ENCODE results near the gene HOXC5.

HOXC5 gene

DNA sequence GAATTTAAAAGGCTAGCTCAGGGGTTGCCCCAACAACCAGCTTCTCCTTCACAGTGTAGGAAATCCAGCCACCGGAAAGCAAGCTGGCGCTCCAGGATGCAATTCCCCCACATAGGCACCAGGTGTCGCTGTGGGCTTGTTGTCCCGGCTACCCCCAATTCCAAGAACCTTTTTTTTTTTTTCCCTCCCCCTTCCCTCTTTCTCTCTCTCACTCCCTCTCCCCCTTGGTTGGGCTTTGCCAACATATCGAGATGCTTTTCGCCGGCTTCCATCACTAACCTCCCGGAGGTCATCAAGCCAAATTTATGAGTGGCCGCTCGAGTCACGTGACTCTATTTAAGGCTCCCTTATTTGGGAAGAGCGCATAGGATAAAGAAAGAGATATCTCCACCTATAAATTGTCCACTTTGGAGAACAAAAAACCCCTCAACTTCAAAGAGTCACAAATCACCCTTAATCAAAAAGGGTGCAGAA, at the start of gene HOXC5:
Gene HOXC5, plus strand, starts transcription at position 424 of the 474 bp plus-strand sequence. CDS start 73 bp downstream, outside the sequence.
- no peak for DNase-seq (ENCODE audit: low spot score)

DNA sequence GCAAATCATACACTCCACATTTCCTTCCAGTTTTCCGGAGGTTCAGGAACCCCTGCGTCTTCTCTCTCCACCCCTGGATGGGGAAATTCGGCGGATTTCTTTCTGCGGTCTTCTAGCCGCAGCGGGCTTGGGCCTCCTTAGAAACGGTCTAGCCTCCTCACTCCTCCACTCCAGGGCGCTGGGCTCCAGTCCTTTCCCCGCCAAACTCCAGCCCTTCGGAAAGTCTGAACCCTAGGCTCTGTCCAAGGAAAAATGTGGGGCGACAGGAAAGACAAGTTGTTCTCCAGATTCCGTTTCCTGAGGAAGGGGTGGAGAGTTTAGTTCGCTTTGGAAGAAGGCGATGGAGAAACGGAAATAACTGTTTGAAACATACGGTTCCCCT, 49.3 kb upstream of the HOXC5 start:
- DNase-seq (ENCODE audit: low spot score) = no peak

DNA sequence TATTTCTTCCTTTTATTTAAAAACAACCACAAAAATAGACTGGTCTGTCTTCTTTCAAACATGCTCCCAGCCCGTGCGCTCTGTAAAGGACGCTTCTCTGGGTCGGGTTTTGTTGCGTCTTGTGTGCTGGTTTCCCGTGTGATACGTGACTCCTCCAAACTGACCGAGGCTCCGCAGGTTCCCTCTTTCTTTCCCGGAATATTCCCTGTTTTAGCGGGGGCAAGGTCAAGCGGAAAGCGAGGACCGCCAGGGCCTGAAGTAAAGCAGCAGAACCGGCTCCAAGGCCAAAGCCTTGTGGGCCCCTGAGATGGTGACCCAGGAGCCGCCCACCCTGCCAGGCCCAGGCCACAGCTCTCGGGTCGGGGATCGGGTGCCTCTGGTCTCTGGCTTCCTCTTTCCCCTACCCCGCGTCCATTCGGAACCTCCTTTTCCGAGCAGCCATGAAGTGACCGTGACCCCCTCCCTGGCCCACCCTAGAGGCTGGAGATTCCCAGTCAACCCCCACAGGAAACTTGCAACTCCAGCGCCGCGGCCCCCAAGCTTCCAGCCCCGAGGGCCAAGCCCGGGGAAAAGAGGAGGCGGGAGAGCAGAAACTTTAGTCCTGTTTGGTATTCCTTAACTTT, 48.8 kb upstream of the HOXC5 start:
- DNase-seq (ENCODE audit: low spot score) = no peak

DNA sequence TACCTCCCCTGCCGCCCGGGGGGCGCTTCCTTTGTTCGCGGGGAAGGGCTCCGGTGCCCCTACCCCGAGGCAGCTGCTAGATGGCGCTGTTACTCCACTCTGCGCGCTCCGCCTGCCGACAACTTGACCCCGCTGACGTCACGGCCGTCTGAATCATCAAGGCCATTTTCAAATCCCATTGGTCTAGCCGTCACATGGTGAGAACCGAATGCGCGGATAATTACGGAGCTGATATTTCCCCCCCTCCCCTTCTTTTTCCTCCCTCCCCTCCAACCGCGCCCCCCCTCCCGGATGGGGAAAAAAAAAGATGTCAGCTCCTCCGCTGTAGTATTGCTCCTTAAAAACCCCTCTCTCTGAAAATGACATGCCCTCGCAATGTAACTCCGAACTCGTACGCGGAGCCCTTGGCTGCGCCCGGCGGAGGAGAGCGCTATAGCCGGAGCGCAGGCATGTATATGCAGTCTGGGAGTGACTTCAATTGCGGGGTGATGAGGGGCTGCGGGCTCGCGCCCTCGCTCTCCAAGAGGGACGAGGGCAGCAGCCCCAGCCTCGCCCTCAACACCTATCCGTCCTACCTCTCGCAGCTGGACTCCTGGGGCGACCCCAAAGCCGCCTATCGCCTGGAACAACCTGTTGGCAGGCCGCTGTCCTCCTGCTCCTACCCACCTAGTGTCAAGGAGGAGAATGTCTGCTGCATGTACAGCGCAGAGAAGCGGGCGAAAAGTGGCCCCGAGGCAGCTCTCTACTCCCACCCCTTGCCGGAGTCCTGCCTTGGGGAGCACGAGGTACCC, 47.8 kb upstream of the HOXC5 start, which contains the start of gene HOXC10:
Gene HOXC10, plus strand, starts transcription at position 246 of the 791 bp plus-strand sequence. Its CDS starts 114 bp downstream, at position 360.
- DNase-seq (ENCODE audit: low spot score) = peak; percentile 27

DNA sequence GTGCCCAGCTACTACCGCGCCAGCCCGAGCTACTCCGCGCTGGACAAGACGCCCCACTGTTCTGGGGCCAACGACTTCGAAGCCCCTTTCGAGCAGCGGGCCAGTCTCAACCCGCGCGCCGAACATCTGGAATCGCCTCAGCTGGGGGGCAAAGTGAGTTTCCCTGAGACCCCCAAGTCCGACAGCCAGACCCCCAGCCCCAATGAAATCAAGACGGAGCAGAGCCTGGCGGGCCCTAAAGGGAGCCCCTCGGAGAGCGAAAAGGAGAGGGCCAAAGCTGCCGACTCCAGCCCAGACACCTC, 47.2 kb upstream of the HOXC5 start:
- DNase-seq (ENCODE audit: low spot score) = no peak

DNA sequence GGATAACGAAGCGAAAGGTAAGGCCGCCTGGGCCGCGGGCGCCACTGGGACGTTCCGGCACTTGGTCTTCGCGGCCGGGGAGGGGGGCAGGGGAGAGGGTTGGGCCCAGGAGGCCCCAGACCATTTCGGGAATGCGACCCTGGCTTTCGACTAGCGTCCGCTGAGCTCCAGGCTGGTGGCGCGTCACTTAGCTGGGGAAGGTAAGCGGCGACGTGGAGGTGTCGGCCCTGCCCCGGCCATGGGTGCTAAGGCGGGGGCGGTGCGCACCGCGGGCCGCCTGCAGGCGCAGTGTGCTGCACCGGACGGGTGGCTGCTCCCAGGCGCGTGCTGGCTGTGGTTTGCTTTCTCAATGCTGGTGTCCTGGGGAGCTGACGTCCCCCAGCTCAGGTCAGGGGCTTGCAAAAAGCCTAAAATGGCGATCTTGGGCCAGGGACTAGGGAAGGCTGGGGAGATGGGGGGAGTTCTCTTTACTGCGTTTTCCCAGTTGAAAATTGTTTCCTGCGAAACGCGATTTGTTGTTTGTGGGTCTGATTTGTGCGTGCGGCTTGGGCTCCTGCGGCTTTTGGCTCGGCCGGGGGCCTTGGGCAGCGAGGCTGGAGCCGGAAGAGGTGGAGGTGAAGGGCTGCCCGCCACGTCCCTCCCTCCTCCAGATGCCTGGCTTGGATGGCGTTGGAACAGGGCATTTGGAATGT, 46.7 kb upstream of the HOXC5 start:
- no peak for DNase-seq (ENCODE audit: low spot score)

DNA sequence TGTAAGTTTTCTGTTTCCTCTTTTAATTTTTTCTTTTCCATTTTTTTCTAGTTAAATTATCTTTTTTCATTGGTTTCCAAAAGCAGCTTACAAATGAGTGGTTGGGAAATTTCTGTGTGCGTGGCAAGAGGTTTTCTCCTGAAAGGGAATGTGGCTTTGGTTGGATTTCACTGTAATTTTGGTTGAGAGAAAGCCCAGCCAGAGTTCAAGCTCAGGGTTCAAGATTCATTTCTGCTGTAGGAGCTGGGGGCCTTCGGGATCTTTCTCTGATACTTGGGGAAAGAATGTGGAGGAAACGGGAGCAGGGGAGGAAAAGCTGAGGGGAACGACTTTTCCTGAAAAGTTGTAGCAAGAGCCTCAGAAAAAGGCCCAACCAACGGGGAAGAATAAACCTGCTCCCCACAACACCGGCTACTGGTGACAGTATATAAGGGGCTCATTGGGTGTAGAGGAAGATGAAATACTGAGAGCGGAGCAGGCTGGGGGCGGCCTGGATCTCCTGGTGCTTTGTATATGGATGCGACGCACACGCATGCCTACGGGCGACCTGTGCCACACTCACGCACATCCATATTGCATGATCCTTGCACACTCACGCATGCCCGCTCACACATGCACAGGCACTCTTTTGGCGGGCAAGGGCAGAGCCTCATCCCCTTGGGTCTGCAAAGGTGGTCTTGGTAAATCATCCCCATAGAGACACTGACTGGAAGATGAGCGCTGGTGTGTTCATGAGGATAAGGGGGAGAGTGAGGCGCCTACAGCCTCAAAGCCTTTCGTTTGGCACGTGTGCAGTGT, 46.0 kb upstream of the HOXC5 start:
- no peak for DNase-seq (ENCODE audit: low spot score)

DNA sequence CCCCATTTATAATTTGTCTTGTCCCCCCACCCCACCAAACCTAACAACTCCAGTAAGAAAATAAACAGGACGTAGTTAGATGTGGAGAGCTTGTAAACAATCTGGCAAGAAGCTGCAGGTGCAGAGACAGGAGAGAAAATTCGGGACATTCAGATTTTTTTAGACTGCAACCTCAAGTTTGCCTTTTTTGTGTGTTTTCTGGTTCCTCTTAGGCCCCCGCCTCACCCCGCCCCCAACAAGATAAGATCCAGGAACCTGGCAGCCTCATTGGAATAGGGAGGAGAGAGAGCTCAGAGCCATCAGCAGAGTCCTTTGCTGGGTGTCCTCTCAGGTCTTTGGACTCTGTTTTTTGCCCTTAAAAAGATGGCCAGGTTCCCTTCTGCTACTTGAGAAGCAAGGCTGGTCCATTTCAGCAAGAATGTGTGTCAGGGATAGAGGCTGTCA, 45.0 kb upstream of the HOXC5 start:
- no peak for DNase-seq (ENCODE audit: low spot score)

DNA sequence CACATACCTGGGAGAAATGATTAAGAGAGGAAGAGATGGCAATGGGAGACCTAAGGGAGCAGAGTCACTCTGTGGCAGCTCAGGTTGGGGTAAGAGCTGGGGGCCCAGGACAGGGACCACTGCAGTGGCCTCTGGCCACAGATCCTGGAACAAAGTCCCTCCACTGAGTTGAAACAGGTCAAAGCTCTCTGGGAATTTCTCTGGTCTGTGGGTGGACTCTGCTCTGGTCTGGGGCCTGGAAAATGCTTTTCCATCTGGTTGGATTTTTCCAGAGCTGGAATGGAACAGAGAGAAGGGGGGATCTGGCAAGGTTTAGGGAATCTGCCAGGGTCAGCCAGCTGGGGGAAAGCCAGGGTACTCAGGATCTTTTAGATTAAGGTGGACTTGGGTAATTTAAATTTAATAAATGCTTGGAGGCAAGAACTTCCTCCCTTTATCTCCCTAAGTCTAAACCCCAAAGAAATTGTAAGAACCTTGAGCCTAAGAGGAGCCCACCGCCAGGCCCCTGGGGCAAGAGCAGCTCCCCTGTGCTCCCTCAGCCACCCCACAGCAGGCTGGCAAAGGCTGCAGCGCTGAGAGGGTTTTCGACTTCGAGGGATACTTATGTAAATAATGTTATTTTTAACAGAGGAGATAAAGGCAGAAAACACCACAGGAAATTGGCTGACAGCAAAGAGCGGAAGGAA, 44.2 kb upstream of the HOXC5 start:
- no peak for DNase-seq (ENCODE audit: low spot score)

DNA sequence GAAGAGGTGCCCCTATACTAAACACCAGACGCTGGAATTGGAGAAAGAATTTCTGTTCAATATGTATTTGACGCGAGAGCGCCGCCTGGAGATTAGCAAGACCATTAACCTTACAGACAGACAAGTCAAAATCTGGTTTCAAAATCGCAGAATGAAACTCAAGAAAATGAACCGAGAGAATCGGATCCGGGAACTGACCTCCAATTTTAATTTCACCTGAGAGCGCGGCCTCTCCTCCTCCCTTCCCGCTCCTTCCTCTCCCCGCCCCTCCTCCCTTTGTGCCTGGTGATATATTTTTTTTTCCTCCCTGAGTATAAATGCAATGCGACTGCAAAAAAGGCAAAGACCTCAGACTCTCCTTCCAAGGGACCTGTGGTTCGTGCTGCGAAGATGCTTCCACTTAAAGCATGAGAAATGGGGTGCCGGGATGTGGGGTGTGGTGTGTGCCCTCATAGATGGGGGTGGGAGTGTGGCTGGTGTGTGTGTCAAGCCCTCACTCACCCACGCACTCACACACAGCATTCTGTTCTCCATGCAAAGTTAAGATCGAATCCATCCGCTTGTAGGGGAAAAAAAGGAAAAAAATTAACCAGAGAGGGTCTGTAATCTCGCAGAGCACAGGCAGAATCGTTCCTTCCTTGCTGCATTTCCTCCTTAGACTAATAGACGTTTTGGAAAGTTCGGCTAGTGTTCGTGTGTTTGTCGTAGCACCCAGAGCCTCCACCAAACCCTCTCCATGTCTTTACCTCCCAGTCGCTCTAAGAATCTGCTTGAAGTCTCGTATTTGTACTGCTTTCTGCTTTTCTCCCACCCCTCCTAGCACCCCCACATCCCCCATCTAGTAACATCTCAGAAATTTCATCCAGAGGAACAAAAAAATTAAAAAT, 43.4 kb upstream of the HOXC5 start:
- peak; percentile 35 for DNase-seq (ENCODE audit: low spot score)

DNA sequence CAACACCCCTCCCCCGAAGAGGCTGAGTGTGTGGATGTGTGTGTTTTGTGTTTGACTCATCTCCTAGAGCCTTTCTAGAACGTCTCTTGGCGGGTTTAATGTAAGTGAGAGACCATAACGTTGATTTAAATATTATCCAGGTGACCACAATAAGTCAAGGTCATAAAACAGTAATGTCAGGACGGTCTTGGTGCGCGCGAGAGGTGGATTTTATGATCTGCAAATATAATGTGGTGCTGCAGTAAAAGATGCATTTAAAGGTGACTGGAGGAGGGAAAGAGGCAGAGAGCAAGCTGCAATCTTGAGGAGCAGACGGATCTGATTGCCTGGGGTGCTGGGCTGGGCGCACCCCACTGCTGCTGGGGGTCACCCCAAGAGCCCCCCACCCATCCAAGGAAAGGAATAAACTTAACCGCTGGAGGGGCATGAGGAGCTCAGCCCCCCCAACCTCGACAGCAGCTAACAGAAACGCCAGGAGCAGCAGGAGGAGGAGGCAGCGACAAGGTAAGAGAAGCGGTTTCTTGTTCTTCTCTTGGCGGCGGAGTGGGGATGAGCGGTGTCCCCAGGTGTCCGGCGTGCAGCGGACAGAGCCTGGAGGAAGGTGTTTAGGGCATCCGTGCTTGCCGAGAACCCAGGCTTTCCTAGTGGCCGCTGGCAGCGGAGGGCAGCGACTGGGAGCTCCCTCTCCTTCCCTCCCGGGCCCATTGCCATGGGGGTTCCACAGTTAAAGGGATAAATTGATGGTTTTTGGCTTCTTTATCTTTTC, 42.4 kb upstream of the HOXC5 start:
- DNase-seq (ENCODE audit: low spot score) = no peak

DNA sequence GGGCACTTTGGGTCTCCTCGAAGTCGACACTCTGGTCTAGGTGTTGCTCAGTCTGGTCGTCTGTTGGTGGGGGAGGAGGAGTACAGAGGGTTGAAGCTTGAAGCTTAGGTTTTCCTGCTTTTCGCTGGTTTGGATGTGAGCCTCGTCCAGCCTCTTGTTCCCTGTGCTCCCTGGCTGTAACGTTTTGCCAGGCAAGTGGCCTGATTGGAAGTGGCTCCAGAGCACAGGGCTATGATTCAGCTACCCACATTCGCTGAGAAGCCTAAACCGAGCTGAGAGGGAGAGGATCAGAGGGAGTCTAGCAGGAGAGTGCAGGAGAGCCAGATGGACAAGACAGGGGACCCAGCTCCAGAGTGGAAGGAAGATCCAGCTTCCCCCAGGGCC, 41.8 kb upstream of the HOXC5 start:
- no peak for DNase-seq (ENCODE audit: low spot score)

DNA sequence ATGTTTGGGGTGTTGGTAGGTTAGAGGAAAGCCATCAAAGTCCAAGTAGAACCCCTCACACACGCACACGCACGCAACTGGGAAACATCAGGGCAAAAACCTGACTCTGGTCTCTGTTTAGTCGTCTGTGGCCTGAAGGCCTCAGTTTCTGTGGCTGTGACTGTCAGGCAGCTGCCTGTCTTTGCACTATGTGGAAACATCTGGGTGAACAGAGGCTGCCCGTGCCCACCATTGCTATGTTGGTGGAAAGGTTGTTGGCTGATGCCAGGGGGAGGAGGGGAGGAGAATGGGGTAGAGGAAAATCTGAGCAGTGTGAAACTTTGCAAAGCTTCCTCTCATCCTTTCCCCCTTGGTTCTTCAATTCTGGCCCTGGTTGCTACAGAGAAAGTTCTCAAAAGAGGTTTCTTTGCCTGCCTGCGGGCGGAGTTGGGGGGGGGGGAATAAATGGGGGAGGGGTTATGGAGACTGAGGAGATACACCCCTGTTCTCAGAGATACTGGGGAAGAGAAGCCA, 40.4 kb upstream of the HOXC5 start:
- DNase-seq (ENCODE audit: low spot score) = no peak

DNA sequence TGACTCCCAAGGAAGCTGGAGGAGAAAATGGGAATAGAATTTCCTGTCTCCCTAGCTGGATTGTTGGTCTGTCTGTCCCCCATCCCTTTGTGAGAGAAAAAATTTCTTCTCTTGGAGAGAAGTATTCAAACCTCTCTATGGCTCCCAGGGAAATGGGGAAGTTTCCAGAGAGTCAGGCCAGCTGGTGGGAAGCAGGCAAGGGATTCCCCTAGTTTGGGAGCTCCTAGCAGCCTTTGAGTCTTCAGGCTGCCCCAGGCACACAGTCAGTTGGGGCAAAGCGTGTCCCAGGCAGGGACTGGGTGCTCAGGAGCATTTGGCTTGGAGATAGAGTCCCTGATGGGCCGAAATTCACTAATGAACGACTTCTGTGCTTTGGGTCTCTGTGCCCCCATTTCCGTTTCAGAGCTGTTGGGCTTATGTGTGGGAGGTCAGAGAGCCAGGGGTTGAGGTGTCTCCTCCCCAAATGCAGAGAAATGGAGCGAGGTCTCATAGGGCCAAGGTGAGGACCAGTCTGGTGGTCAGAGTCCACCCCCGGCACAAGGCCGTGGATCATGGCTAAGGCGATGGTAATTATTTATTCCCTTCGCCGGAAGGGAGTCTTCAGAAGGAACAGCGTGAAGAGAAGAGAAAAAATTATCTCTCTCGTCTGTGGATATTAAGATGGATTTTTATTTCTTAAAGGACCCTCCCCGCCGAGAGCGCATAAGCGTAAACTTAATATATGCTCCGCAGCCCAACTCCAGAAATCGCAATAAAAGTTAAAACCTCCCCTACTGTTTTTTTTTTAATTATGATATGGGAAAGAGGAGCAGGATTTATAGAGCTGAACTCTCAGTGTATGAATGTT, 39.5 kb upstream of the HOXC5 start:
- DNase-seq (ENCODE audit: low spot score) = no peak

DNA sequence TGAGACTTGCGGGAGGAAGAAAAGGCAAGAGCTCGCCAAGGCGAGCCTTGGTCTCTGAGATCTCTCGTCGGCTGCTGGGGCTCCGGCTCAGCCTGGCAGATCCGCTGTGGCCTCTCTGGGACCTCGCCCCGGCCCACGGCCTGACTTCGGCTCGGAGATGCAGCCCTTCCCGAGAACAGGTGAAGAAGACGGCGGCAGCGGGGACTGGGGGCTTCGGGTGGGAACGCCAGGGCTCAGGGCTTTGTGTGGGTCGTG, 38.9 kb upstream of the HOXC5 start:
- DNase-seq (ENCODE audit: low spot score) = no peak

DNA sequence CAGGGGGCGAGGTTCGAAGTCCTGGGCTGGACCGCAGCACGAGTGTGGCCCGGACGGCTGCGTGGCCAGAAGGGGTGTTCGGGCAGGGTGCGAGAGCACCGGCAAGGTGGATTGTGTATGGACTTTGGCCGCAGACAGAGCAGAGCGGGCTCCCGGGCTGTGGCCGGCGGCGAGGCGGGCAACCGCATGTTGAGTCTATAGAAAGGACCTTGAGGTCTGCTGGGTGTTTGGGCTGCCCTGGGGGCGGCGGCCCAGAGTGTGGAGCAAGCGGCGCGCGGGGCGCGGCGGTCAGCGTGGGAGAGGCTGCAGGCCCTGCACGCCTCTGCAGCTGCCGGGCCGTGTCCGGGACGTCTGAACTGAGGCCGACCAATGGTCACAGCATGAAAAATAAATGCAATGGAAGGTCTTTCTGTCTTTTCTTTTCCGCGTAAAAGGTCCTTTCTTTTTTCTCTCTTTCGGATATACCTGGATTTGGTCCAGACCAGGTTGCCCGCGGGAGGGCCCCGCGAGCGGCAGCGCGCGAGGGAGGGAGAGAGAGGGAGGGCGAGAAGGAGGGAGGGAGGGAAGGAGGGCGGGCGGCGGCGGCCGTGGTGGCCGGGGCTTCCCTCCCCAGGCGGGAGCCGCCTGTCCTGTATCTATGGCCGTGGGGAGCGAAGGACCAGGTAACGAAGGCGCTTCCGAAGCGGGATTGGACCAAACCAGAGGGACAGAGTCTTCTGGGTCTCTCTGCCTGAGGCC, 38.4 kb upstream of the HOXC5 start:
- DNase-seq (ENCODE audit: low spot score) = no peak

DNA sequence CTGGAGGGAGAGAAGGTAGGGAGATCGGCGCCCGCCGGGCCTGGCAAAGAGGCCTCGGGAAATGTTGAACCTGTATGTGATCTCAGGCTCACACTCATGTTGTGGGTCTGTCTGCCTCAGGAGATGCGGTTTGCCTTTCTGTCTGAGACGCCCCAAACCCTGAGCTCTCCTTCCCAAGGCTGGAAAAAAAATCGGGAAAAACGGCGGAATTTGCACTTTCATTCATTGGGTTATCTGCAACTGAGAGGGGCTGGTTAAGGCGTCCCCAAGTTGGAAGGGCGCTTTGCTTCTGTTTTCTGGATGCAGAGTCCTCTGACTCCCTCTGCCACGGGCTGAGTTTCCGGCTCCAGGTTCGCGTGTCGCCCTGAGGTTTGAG, 37.9 kb upstream of the HOXC5 start:
- no peak for DNase-seq (ENCODE audit: low spot score)
